ENCODE measurements around the gene PTCH1.

PTCH1 gene

DNA sequence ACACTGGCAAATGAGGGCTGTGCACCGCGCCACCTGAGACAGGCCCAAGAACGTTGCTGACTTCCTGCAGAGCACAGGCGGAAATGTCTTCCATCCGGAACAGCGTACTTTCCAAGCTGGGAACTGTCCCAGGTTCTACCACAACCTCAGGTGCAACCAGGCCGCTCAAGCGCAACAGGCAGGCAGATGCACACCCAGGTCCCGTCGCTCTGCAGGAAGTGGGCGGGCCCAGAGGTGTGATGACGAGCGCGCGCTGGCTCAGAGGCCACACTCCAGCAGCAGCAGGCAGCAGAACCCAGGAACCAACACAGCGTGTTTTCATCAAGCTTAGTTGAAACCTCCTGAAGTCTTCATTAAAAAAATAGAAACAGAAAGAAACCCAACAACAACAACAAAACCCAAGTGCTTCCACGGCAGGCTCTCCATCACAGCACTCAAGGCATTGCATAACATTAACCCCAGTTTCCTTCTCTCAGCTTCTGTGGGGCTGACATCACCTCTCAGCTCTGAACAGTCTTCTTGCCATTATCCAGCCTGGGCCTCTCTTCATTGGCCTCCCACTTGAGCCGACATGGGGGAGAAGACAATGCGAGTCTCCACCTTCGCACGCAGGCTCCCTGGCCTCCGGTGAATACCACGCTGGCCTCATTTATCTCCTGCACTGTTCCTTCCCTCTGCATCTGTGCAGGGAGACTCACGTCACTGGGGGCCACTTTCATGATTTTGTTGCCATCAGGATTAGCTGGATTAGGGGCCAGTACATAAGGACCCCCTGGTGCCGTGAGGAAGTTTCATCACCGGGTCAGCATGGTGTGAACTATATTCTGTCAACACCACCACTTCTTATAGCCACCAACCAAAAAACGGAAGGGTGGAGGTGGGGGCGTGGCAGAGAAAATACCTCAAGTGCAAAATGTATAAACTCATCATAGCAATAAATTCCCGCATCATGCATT lies 22.1 kb downstream of the PTCH1 start:
- H3K4me3 ChIP-seq (ENCODE audit: low read depth, low read length): peak overlapping the region; percentile 23
- DNase-seq (ENCODE audit: low read depth, low spot score): peak; percentile 10
- TF ChIP-seq, protein P1, sequence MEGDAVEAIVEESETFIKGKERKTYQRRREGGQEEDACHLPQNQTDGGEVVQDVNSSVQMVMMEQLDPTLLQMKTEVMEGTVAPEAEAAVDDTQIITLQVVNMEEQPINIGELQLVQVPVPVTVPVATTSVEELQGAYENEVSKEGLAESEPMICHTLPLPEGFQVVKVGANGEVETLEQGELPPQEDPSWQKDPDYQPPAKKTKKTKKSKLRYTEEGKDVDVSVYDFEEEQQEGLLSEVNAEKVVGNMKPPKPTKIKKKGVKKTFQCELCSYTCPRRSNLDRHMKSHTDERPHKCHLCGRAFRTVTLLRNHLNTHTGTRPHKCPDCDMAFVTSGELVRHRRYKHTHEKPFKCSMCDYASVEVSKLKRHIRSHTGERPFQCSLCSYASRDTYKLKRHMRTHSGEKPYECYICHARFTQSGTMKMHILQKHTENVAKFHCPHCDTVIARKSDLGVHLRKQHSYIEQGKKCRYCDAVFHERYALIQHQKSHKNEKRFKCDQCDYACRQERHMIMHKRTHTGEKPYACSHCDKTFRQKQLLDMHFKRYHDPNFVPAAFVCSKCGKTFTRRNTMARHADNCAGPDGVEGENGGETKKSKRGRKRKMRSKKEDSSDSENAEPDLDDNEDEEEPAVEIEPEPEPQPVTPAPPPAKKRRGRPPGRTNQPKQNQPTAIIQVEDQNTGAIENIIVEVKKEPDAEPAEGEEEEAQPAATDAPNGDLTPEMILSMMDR (IDR thresholded peaks at IDR 0.05; ENCODE audit: low read depth, low read length): no peak
- in situ Hi-C loops (cut with HindIII; ENCODE audit: low sequenced_read_pairs): no loop called here

DNA sequence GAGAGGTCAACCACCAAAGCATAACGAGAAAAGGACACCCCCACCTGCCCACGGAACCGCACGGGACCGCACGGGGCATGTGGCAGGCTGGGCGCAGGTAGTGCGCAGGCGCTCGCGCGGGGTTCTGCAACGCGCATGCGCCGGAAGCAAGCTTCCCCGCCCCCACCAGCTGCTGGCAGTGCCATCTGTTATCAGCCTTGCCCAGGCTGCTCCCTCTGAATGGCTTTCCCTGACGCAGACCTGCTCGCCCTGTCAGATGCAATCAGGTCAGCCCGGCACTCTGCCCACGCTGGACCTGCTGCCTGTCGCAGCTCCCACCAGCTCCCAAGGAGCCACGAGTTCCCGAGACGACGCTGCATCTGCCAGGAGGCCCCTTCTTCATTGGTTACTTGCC lies 22.8 kb downstream of the PTCH1 start:
- in situ Hi-C loops (cut with HindIII; ENCODE audit: low sequenced_read_pairs): no loop called here
- no peak for DNase-seq (ENCODE audit: low read depth, low spot score)
- TF ChIP-seq, protein P1 (IDR thresholded peaks at IDR 0.05; ENCODE audit: low read depth, low read length): no peak
- H3K4me3 ChIP-seq (ENCODE audit: low read depth, low read length): peak overlapping the region; percentile 23

DNA sequence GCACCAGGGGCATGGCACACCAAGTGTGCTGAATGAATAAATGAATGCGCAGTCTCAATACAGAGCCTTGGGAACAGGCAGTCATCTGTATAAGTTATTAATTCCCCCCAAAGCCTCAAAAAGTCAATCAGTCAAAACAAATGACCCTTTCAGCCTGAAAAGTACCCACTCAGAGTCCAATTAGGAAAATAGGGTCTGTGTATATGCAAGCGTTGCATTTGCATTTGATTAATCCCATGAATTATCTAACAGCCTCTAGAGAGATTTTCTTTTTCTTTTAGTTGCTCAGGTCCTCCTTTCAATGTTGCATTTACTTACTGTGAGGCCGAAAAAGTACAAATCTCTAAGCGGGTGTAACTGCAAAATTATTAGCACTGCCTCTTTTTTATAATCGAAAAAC lies 23.4 kb downstream of the PTCH1 start:
- no peak overlapping the region for H3K4me3 ChIP-seq (ENCODE audit: low read depth, low read length)
- in situ Hi-C loops (cut with HindIII; ENCODE audit: low sequenced_read_pairs): no loop called here
- DNase-seq (ENCODE audit: low read depth, low spot score): no peak
- TF ChIP-seq, protein P1 (IDR thresholded peaks at IDR 0.05; ENCODE audit: low read depth, low read length): no peak

DNA sequence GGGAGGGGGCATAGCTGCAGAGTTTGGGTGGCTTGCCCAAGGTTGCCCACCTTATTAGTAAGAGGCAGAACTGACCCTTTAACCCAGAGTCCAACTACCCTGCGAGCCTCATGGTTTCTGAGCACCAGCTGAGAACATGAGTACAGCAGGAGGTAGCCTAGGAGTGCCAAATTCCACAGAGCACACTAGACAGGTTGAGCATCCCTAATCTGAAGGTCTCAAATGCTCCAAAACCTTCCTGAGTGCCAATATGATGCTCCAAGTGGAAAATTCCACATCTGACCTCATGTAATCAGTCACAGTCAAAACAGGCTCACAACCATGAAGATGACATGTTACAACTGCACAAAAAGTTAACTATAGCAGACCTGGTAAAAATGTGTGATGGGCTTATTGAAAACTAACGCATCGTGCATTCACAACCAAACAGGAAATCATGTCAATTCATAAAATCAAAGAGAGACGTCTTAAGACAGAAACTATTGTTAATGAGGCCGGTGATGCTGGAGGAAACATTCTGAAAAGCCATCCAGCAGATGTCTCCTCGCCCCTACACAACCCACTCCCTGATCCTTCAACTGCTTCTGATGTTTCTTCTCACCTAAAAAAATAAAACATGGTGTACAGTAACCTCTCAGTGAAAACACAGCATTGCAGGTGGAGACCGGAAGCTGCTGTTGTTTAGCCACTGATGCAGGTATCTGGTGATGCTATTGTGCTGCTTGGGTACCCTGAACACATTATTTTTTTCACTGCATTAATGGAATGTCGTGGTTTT lies 25.0 kb downstream of the PTCH1 start:
- no peak overlapping the region for H3K4me3 ChIP-seq (ENCODE audit: low read depth, low read length)
- DNase-seq (ENCODE audit: low read depth, low spot score): no peak
- in situ Hi-C loops (cut with HindIII; ENCODE audit: low sequenced_read_pairs): no loop called here
- TF ChIP-seq, protein P1 (IDR thresholded peaks at IDR 0.05; ENCODE audit: low read depth, low read length): no peak

DNA sequence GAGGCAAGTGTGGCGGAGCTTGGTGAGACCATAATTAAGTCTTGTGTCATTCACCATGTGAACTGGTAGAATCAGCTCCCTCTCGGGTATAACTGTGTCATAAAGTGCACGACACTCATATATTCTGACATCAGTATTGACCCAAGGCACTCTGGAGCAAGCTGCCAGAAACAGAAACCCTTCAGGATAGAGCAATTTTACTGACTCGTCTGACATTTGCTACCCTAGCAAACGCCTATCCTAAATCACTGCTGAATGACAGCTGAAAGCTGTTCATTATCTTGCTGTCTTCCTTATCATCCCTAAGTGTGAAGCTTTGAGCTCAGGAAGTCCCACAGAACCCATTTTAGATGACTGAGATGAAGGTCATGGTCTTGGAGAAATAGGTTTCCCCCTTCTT lies 27.8 kb downstream of the PTCH1 start:
- no peak overlapping the region for H3K4me3 ChIP-seq (ENCODE audit: low read depth, low read length)
- TF ChIP-seq, protein P1 (IDR thresholded peaks at IDR 0.05; ENCODE audit: low read depth, low read length): no peak
- no peak for DNase-seq (ENCODE audit: low read depth, low spot score)
- in situ Hi-C loops (cut with HindIII; ENCODE audit: low sequenced_read_pairs): no loop called here

DNA sequence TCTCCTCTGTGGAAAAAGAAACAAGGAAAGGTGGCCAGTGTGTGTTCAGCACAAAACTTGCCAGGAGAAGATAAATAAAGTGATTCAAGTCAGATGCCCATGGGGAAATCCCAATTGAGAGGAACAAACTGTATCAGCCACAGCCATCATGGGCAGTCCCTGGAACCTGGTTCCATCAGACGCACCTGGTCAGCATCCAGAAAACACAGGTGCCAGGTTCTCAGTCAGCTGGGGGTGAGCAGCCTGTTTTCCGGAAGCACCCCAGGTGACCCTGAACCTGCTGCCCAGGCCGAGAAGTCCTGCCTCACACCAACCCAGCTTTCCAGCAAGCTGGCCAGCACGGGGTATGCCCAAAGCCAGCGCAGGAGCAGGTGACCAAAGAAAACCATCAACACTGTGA lies 30.5 kb downstream of the PTCH1 start:
- in situ Hi-C loops (cut with HindIII; ENCODE audit: low sequenced_read_pairs): no loop called here
- TF ChIP-seq, protein P1 (IDR thresholded peaks at IDR 0.05; ENCODE audit: low read depth, low read length): no peak
- no peak for DNase-seq (ENCODE audit: low read depth, low spot score)
- H3K4me3 ChIP-seq (ENCODE audit: low read depth, low read length): no peak overlapping the region
